NAMALWA (cell line): ENCODE results near the gene IFNLR1.

Experiments used
- DNase-seq: peaks from one replicate; pipeline ENCODE4 v3.0.0-alpha.2; 2015; ENCODE audit warnings: low spot score

Gene IFNLR1

GRCh38 chr1:24147816-24148215, 39.3 kb downstream of the IFNLR1 start:
- DNase-seq, result no peak

- no peak for DNase-seq
These were observed 39.9 kb downstream of the IFNLR1 start for GRCh38 chr1:24147194-24147593.

GRCh38 chr1:24142546-24143534, 44.2 kb downstream of the IFNLR1 start, which contains the start of gene IL22RA1:
IL22RA1 (minus strand) TSS chr1:24143140; CDS start chr1:24143082, 58 bp downstream.
- no peak for DNase-seq

- no peak for DNase-seq
These were observed 45.6 kb downstream of the IFNLR1 start for GRCh38 chr1:24141311-24141997.

GRCh38 chr1:24140741-24141181, 46.3 kb downstream of the IFNLR1 start:
- DNase-seq, result no peak

GRCh38 chr1:24139841-24140425, 47.2 kb downstream of the IFNLR1 start:
- no peak for DNase-seq

- no peak for DNase-seq
These were observed 47.9 kb downstream of the IFNLR1 start for GRCh38 chr1:24139222-24139489.

- no peak for DNase-seq
These were observed 48.4 kb downstream of the IFNLR1 start for GRCh38 chr1:24138476-24139221.

GRCh38 chr1:24136956-24137539, 50.0 kb downstream of the IFNLR1 start:
- no peak for DNase-seq

- no peak for DNase-seq
These were observed 52.7 kb downstream of the IFNLR1 start for GRCh38 chr1:24134376-24134775.

- no peak for DNase-seq
These were observed 53.3 kb downstream of the IFNLR1 start for GRCh38 chr1:24133819-24134218.

- DNase-seq, result no peak
These were observed 56.7 kb downstream of the IFNLR1 start for GRCh38 chr1:24130385-24130784.

GRCh38 chr1:24127801-24128363, 59.2 kb downstream of the IFNLR1 start:
- DNase-seq, result no peak

- no peak for DNase-seq
These were observed 59.8 kb downstream of the IFNLR1 start for GRCh38 chr1:24127134-24127800.

- no peak for DNase-seq
These were observed 60.4 kb downstream of the IFNLR1 start for GRCh38 chr1:24126672-24127023.

- DNase-seq, result no peak
These were observed 60.9 kb downstream of the IFNLR1 start for GRCh38 chr1:24126018-24126671.

GRCh38 chr1:24125456-24125855, 61.6 kb downstream of the IFNLR1 start:
- no peak for DNase-seq

- no peak for DNase-seq
These were observed 62.1 kb downstream of the IFNLR1 start for GRCh38 chr1:24124980-24125379.

- DNase-seq, result no peak
These were observed 63.5 kb downstream of the IFNLR1 start for GRCh38 chr1:24123611-24124010.

- DNase-seq, result no peak
These were observed 64.3 kb downstream of the IFNLR1 start for GRCh38 chr1:24122776-24123175.
